Stimulated activated CD4-positive, alpha-beta T cell treated with anti-CD3 and anti-CD28 coated beads, TNF-alpha, amount 100 ng/mL, for 48 hours (primary cell): ENCODE measurements around the gene CAGE1.
"Not testable (repeated sequence)": the region's sequence is repeated elsewhere in the genome, so short reads cannot be mapped to it uniquely, and the experiment has no call there.

Experiments used
- DNase-seq, 3 donors: peaks; one replicate each; pipeline ENCODE4 v3.0.0-alpha.2; 2020; ENCODE audit warnings: low read depth in 3 of 3

The CAGE1 gene

GRCh38 chr6:7339007-7339732 lies 50.4 kb downstream of the CAGE1 start:
- DNase-seq: not testable (repeated sequence)

- no peak for DNase-seq
Observed at GRCh38 chr6:7338031-7338430, 51.5 kb downstream of the CAGE1 start.

- no peak for DNase-seq
Observed at GRCh38 chr6:7335519-7335918, 54.0 kb downstream of the CAGE1 start.

- DNase-seq: no peak
Observed at GRCh38 chr6:7334685-7335084, 54.9 kb downstream of the CAGE1 start.

- no peak for DNase-seq
Observed at GRCh38 chr6:7332090-7332745, 57.3 kb downstream of the CAGE1 start.

GRCh38 chr6:7331452-7331851 lies 58.1 kb downstream of the CAGE1 start:
- no peak for DNase-seq

GRCh38 chr6:7328243-7328642 lies 61.3 kb downstream of the CAGE1 start:
- no peak for DNase-seq

GRCh38 chr6:7325750-7326149 lies 63.8 kb downstream of the CAGE1 start:
- DNase-seq: no peak

- no peak for DNase-seq
Observed at GRCh38 chr6:7324520-7324919, 65.0 kb downstream of the CAGE1 start.

GRCh38 chr6:7323074-7323473 lies 66.5 kb downstream of the CAGE1 start:
- DNase-seq: no peak

- DNase-seq: not testable (repeated sequence)
Observed at GRCh38 chr6:7321866-7322265, 67.7 kb downstream of the CAGE1 start.

- DNase-seq: not testable (repeated sequence)
Observed at GRCh38 chr6:7319406-7319805, 70.1 kb downstream of the CAGE1 start.

- DNase-seq: no peak
Observed at GRCh38 chr6:7317538-7317937, 72.0 kb downstream of the CAGE1 start.

GRCh38 chr6:7316658-7317533 lies 72.6 kb downstream of the CAGE1 start:
- DNase-seq: no peak

- no peak for DNase-seq
Observed at GRCh38 chr6:7315948-7316365, 73.6 kb downstream of the CAGE1 start.

- not testable (repeated sequence) for DNase-seq
Observed at GRCh38 chr6:7315087-7315947, 74.2 kb downstream of the CAGE1 start.

GRCh38 chr6:7314414-7314813 lies 75.1 kb downstream of the CAGE1 start:
- no peak for DNase-seq

GRCh38 chr6:7313505-7314165 lies 75.9 kb downstream of the CAGE1 start:
- no peak for DNase-seq

- peak; percentile 90 to 95 (median 91) for DNase-seq
Observed at GRCh38 chr6:7312616-7313504, 76.7 kb downstream of the CAGE1 start, which contains the start of gene SSR1. Gene SSR1, minus strand, starts transcription at chr6:7313199. Its CDS starts 79 bp downstream, at chr6:7313120.
